Vagina (tissue), 2 donors: ENCODE measurements around the gene PTPRF. TPM values are rescaled to one million over a fixed set of nuclear protein-coding genes. Genes with fewer than 3 reads are reported as not detected.

Experiments used
- DNase-seq, 2 donors: peaks; one replicate each; pipeline ENCODE4 v3.0.0-alpha.2; 2017; ENCODE audit errors: extremely low spot score in 2 of 2
- H3K27ac ChIP-seq: fragments of 200-600 bp; sonication (generic); one replicate; pipeline ENCODE4 v1.5.1; 2019
- H3K27me3 ChIP-seq: fragments of 200-600 bp; sonication (generic); one replicate; pipeline ENCODE4 v1.5.1; 2019
- H3K36me3 ChIP-seq, 2 donors: fragments of 200-600 bp; sonication (generic); one replicate each; pipeline ENCODE4 v1.5.1; 2017 to 2019
- H3K4me1 ChIP-seq: fragments of 200-600 bp; sonication (generic); one replicate; pipeline ENCODE4 v1.5.1; 2019
- H3K4me3 ChIP-seq, 2 donors: fragments of 200-600 bp; sonication (generic); 1 replicate in 1 of 2; 2 replicates in 1 of 2; pipeline ENCODE4 v1.5.1; 2016 to 2019
- H3K9me3 ChIP-seq: fragments of 200-600 bp; sonication (generic); one replicate; pipeline ENCODE4 v1.5.1; 2019
- POLR2A ChIP-seq, 2 donors: fragments of 450-650 bp; IDR thresholded peaks; one replicate each; pipeline ENCODE4 v1.6.1; 2017; ENCODE audit warnings: antibody characterized with exemption in 2 of 2, mild to moderate bottlenecking in 2 of 2, moderate library complexity in 2 of 2
- POLR2AphosphoS5 ChIP-seq, 2 donors: sonication (generic); formaldehyde crosslinking; IDR thresholded peaks; one replicate each; pipeline ENCODE4 v1.9.0; 2017; ENCODE audit warnings: antibody characterized with exemption in 2 of 2, mild to moderate bottlenecking in 2 of 2, low read depth in 1 of 2; ENCODE audit not compliant: insufficient read depth in 1 of 2
- intact Hi-C: fragments of 100-400 bp; cut with DNase I; formaldehyde crosslinking; loops from one replicate; pipeline ENCODE4 v1.15.1; 2023
- total RNA-seq: library from RNA; depleted of rRNA; stranded (reverse); fragments of >200 nt; gene quantifications from one replicate; pipeline ENCODE4 v1.2.3, GENCODE V29; 2016
- TF ChIP-seq, protein P1 (sequence below), 3 experiments: fragments of 450-650 bp in 2 of 3; fragments of 200-600 bp in 1 of 3; sonication (generic) in 1 of 3; IDR thresholded peaks; one replicate each; pipeline ENCODE4 v1.5.1; 2017 to 2019; ENCODE audit warnings: antibody characterized with exemption in 3 of 3, mild to moderate bottlenecking in 2 of 3, moderate library complexity in 2 of 3

PTPRF gene
- total RNA-seq, 1 donor from 2014 or later = 139 TPM

- H3K9me3 ChIP-seq = no peaks in the 10 kb centered on the region
- peak overlapping the region; percentile 50 to 58 for H3K4me3 ChIP-seq
- H3K4me1 ChIP-seq = peaks cover 47% of the 10 kb centered on the region
- H3K27ac ChIP-seq = peak overlapping the region; percentile 82
- intact Hi-C loops = loop anchor here (5.0 kb wide), 1 partner anchor 32 kb away; the partner anchor contains the start of gene PTPRF
- H3K27me3 ChIP-seq = no peaks in the 10 kb centered on the region
- no peaks in the 10 kb centered on the region for H3K36me3 ChIP-seq
- DNase-seq = no peak
- TF ChIP-seq POLR2A (IDR thresholded peaks at IDR 0.05) (no peak), POLR2AphosphoS5 (IDR thresholded peaks at IDR 0.05; ENCODE audit: insufficient read depth in 1 of 2, low read depth in 1 of 2) (no peak)
- TF ChIP-seq, protein P1, sequence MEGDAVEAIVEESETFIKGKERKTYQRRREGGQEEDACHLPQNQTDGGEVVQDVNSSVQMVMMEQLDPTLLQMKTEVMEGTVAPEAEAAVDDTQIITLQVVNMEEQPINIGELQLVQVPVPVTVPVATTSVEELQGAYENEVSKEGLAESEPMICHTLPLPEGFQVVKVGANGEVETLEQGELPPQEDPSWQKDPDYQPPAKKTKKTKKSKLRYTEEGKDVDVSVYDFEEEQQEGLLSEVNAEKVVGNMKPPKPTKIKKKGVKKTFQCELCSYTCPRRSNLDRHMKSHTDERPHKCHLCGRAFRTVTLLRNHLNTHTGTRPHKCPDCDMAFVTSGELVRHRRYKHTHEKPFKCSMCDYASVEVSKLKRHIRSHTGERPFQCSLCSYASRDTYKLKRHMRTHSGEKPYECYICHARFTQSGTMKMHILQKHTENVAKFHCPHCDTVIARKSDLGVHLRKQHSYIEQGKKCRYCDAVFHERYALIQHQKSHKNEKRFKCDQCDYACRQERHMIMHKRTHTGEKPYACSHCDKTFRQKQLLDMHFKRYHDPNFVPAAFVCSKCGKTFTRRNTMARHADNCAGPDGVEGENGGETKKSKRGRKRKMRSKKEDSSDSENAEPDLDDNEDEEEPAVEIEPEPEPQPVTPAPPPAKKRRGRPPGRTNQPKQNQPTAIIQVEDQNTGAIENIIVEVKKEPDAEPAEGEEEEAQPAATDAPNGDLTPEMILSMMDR (IDR thresholded peaks at IDR 0.05) = no peak
These were observed 34.1 kb downstream of the PTPRF start for GRCh38 chr1:43564551-43565348.

DNA sequence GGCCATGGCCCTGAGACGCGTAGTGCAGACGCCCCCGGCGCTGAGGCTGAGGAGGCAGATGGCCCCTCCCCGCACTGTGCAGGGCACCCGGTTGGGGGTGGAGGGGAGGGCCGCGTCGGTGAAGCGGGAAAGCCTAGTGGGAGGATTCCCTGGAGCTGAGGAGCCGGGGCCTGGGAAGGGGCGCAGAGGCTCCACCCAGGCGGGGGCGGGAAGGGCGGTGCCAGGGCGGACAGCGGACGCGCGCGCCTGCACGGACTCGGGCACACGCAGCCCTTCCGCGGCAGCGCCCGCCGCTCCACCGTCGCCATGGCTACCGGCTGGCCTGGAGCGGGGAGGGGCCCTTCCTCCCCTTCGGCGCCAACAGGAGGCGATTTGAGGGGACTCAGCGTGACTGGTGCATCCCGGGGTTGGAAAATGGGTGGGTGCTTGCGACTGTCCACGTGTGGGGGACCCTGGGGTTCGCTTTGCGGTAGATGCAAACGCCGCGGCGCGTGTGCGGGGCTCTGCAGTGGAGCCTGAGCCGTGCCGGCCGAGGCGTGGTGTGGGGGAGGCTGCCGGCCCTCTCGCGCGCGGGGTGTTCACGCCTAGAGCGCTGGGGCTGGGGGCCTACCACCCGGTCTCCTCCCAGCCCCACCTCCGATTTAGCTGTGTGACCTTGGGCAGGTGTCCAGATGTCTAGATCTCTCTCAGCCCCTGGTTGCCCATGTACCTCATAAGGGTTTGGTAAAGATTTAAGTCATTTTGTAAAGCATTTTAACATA lies 35.1 kb downstream of the PTPRF start:
- peak overlapping the region; percentile 50 to 58 for H3K4me3 ChIP-seq
- TF ChIP-seq, protein P1 (IDR thresholded peaks at IDR 0.05) = no peak
- TF ChIP-seq POLR2AphosphoS5 (IDR thresholded peaks at IDR 0.05; ENCODE audit: insufficient read depth in 1 of 2, low read depth in 1 of 2) = no peak
- TF ChIP-seq POLR2A (IDR thresholded peaks at IDR 0.05) = no peak
- intact Hi-C loops = loop anchor here (5.0 kb wide), 1 partner anchor 33 kb away; the partner anchor contains the start of gene PTPRF
- H3K36me3 ChIP-seq = no peaks in the 10 kb centered on the region
- no peaks in the 10 kb centered on the region for H3K27me3 ChIP-seq
- H3K4me1 ChIP-seq = peaks cover 47% of the 10 kb centered on the region
- peak overlapping the region; percentile 82 for H3K27ac ChIP-seq
- no peaks in the 10 kb centered on the region for H3K9me3 ChIP-seq
- no peak for DNase-seq

DNA sequence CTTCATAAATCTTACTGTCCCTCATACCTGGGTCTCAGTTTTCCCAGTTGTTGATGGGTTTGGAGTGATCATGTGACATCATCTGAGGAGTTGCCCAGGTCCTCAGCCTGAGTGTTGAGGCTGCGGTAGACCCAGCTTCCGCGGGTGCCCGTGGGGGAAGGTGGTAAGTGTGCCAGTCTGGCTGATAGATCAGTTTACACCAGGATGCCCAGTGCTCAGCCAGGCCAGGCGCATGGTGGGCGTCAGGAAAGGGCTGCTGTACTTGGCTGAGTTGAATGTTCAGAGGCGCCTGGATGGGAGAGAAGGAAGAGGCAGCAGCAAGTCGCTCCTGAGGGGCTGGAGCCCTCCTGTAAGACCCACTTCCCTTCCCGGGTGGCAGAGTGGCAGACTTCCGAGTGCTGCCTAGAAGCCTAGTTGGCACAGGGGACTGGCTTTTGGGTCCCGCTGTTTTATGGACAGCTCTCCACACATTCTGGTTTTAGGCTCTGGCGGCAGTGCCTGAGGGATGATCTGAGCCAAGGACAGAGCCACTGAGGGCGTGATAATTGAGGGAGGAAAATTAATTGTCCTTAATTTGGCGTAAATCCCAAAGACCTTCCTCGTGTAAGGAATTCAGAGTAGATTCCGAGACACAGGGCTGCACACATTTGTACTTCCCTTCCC lies 35.8 kb downstream of the PTPRF start:
- H3K27ac ChIP-seq = peak overlapping the region; percentile 82
- DNase-seq = no peak
- H3K36me3 ChIP-seq = no peaks in the 10 kb centered on the region
- intact Hi-C loops = loop anchor here (5.0 kb wide), 1 partner anchor 34 kb away; the partner anchor contains the start of gene PTPRF
- peak overlapping the region in 1 of 2 donors; percentile 50 for H3K4me3 ChIP-seq
- no peaks in the 10 kb centered on the region for H3K9me3 ChIP-seq
- H3K27me3 ChIP-seq = no peaks in the 10 kb centered on the region
- peaks cover 47% of the 10 kb centered on the region for H3K4me1 ChIP-seq
- TF ChIP-seq POLR2A (IDR thresholded peaks at IDR 0.05) = no peak
- no peak for TF ChIP-seq POLR2AphosphoS5 (IDR thresholded peaks at IDR 0.05; ENCODE audit: insufficient read depth in 1 of 2, low read depth in 1 of 2)
- TF ChIP-seq, protein P1 (IDR thresholded peaks at IDR 0.05) = no peak

DNA sequence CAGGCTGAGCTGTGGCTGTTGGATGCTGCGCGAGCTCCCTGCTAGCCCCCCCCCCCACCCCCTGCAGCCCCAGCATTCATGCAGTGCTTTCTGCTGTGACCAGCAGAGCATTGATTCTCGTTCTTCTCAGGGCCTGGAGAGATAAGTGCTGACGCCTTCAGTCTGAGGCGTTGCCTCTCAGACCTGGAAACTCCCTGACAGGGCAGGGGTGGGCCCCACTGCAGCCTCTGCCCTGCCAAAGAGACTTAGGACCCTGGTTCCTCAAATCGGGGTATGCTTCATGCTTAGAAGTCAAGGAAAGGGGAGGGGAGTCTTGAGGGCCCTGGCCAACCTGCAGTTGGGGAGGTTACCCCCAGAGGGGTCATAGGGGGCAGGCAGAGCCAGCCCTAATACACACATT lies 38.5 kb downstream of the PTPRF start:
- Histone ChIP-seq H3K36me3 (no peaks in the 10 kb centered on the region), H3K27me3 (no peaks in the 10 kb centered on the region), H3K27ac (no peak overlapping the region), H3K4me3 (no peak overlapping the region), H3K4me1 (peaks cover 32% of the 10 kb centered on the region), H3K9me3 (no peaks in the 10 kb centered on the region)
- no peak for DNase-seq
- TF ChIP-seq POLR2A (IDR thresholded peaks at IDR 0.05) (no peak), POLR2AphosphoS5 (IDR thresholded peaks at IDR 0.05; ENCODE audit: insufficient read depth in 1 of 2, low read depth in 1 of 2) (no peak)
- TF ChIP-seq, protein P1 (IDR thresholded peaks at IDR 0.05) = no peak
- intact Hi-C loops = loop anchor here (5.0 kb wide), 1 partner anchor 37 kb away; the partner anchor contains the start of gene PTPRF
